ENCODE data around the gene UPB1.
A peak's percentile ranks its signal among the peaks of the same experiment; 100 is the strongest.

UPB1 gene

GRCh38 chr22:24502541-24502940 is 7.4 kb downstream of the UPB1 start:
- no peaks in the 10 kb centered on the region for H3K79me2 ChIP-seq (ENCODE audit: insufficient read depth, low read length)
- H3K36me3 ChIP-seq (ENCODE audit: insufficient read depth, low read length): no peaks in the 10 kb centered on the region
- peaks cover 62% of the 10 kb centered on the region for H3K4me1 ChIP-seq (ENCODE audit: insufficient read depth, low read length, poor library complexity, severe bottlenecking)
- no peak overlapping the region for H2AFZ ChIP-seq (ENCODE audit: low read length)
- no peak overlapping the region for H3K4me3 ChIP-seq (ENCODE audit: low read length, poor library complexity, severe bottlenecking)
- TF ChIP-seq CTCF (conservative IDR thresholded peaks at IDR 0.05; ENCODE audit: low read length) (no peak), EZH2phosphoT487 (IDR thresholded peaks at IDR 0.05; ENCODE audit: borderline replicate concordance) (no peak)
- H3F3A ChIP-seq (ENCODE audit: low read depth): no peaks in the 10 kb centered on the region
- H3K9me3 ChIP-seq (ENCODE audit: insufficient read depth, low read depth, low read length): no peaks in the 10 kb centered on the region
- H3K9ac ChIP-seq (ENCODE audit: low read depth, low read length, poor library complexity, severe bottlenecking): peak overlapping the region; percentile 36
- no peaks in the 10 kb centered on the region for H3K9me2 ChIP-seq (replicated peaks; ENCODE audit: low read depth, low read length)
- H4K20me1 ChIP-seq (ENCODE audit: insufficient read depth, low read length, poor library complexity, severe bottlenecking): no peaks in the 10 kb centered on the region
- H3K27me3 ChIP-seq (ENCODE audit: insufficient read depth, low read length, poor library complexity, severe bottlenecking): no peaks in the 10 kb centered on the region
- no peak overlapping the region for H3K4me2 ChIP-seq (ENCODE audit: low read depth, low read length, poor library complexity, severe bottlenecking)

GRCh38 chr22:24503137-24503842 is 8.2 kb downstream of the UPB1 start:
- peak overlapping the region; percentile 46 for H3K9ac ChIP-seq (ENCODE audit: low read depth, low read length, poor library complexity, severe bottlenecking)
- H3K4me1 ChIP-seq (ENCODE audit: insufficient read depth, low read length, poor library complexity, severe bottlenecking): peaks cover 54% of the 10 kb centered on the region
- H3K79me2 ChIP-seq (ENCODE audit: insufficient read depth, low read length): no peaks in the 10 kb centered on the region
- no peaks in the 10 kb centered on the region for H4K20me1 ChIP-seq (ENCODE audit: insufficient read depth, low read length, poor library complexity, severe bottlenecking)
- H3K9me2 ChIP-seq (replicated peaks; ENCODE audit: low read depth, low read length): no peaks in the 10 kb centered on the region
- no peaks in the 10 kb centered on the region for H3K9me3 ChIP-seq (ENCODE audit: insufficient read depth, low read depth, low read length)
- H3K27me3 ChIP-seq (ENCODE audit: insufficient read depth, low read length, poor library complexity, severe bottlenecking): no peaks in the 10 kb centered on the region
- H3F3A ChIP-seq (ENCODE audit: low read depth): no peaks in the 10 kb centered on the region
- H3K36me3 ChIP-seq (ENCODE audit: insufficient read depth, low read length): no peaks in the 10 kb centered on the region
- H3K4me2 ChIP-seq (ENCODE audit: low read depth, low read length, poor library complexity, severe bottlenecking): peak overlapping the region; percentile 37
- no peak overlapping the region for H3K4me3 ChIP-seq (ENCODE audit: low read length, poor library complexity, severe bottlenecking)
- H2AFZ ChIP-seq (ENCODE audit: low read length): no peak overlapping the region
- TF ChIP-seq EZH2phosphoT487 (IDR thresholded peaks at IDR 0.05; ENCODE audit: borderline replicate concordance): no peak
- peak; percentile 88 for TF ChIP-seq CTCF (conservative IDR thresholded peaks at IDR 0.05; ENCODE audit: low read length)

GRCh38 chr22:24503843-24504338 is 8.8 kb downstream of the UPB1 start:
- no peaks in the 10 kb centered on the region for H3K36me3 ChIP-seq (ENCODE audit: insufficient read depth, low read length)
- H3F3A ChIP-seq (ENCODE audit: low read depth): no peaks in the 10 kb centered on the region
- H3K4me2 ChIP-seq (ENCODE audit: low read depth, low read length, poor library complexity, severe bottlenecking): peak overlapping the region; percentile 37
- H3K4me1 ChIP-seq (ENCODE audit: insufficient read depth, low read length, poor library complexity, severe bottlenecking): peaks cover 49% of the 10 kb centered on the region
- no peaks in the 10 kb centered on the region for H3K9me3 ChIP-seq (ENCODE audit: insufficient read depth, low read depth, low read length)
- no peaks in the 10 kb centered on the region for H4K20me1 ChIP-seq (ENCODE audit: insufficient read depth, low read length, poor library complexity, severe bottlenecking)
- no peaks in the 10 kb centered on the region for H3K9me2 ChIP-seq (replicated peaks; ENCODE audit: low read depth, low read length)
- no peaks in the 10 kb centered on the region for H3K79me2 ChIP-seq (ENCODE audit: insufficient read depth, low read length)
- no peak for TF ChIP-seq CTCF (conservative IDR thresholded peaks at IDR 0.05; ENCODE audit: low read length)
- no peak for TF ChIP-seq EZH2phosphoT487 (IDR thresholded peaks at IDR 0.05; ENCODE audit: borderline replicate concordance)
- H2AFZ ChIP-seq (ENCODE audit: low read length): peak overlapping the region; percentile 5; the same call in 1 of the 2 replicates
- no peaks in the 10 kb centered on the region for H3K27me3 ChIP-seq (ENCODE audit: insufficient read depth, low read length, poor library complexity, severe bottlenecking)
- peak overlapping the region; percentile 46 for H3K9ac ChIP-seq (ENCODE audit: low read depth, low read length, poor library complexity, severe bottlenecking)
- H3K4me3 ChIP-seq (ENCODE audit: low read length, poor library complexity, severe bottlenecking): no peak overlapping the region
